Measurements from ENCODE around the gene CLCNKA. TPM values are rescaled to one million over a fixed set of nuclear protein-coding genes. Genes with fewer than 3 reads are reported as not detected.
"Not testable (repeated sequence)": the region's sequence is repeated elsewhere in the genome, so short reads cannot be mapped to it uniquely, and the experiment has no call there.

Gene CLCNKA
- total RNA-seq, 1 donor from 2014 or later, result 0.41 TPM

DNA sequence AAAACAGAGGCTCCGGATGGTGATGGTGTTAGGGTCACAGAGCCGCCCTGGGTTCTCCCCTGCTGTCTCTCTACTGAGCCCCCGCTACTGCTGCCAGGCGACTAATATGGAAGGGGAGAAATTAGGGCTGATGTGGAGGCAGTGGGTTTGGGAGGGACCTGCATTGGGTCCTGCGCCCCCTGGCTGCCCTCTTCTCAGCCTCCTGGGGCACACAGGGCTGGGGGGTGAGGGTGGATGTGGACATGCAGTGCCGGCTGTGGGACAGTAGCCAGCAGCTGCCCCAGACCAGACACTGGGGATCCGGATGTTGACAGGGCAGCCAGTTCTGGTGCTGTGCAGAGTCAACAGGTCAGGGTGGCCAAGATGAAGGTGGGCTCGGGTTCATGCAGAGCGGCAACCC, 20.3 kb downstream of the CLCNKA start:
- DNase-seq, result no peak

GRCh38 chr1:16042654-16043053, 20.8 kb downstream of the CLCNKA start:
- not testable (repeated sequence) for DNase-seq

- DNase-seq, result no peak
Observed at GRCh38 chr1:16043521-16043920, 21.7 kb downstream of the CLCNKA start, which contains the start of gene CLCNKB. TSS of gene CLCNKB (plus strand) at chr1:16043782. CDS start at chr1:16044493, 711 bp downstream.

DNA sequence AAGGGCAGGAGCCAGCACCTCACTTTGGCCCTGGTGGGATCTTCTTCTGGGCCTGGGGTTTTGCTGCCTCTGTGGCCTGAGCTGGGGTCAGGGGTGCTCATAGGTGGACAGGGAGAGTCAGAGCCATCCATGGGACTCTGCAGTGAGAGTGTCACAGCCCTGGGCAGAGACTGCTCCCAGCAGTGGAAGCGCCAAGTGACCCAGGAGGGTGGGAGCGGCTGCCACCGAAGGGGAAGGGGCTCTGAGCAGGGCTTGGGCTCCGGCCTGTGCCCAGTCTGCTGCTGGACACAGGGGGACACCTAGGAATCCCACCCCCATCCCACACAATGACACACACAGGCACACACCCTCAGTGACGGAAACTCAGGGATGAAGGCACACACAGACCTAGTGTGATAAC, 22.1 kb downstream of the CLCNKA start:
- no peak for DNase-seq

- DNase-seq, result no peak
Observed at GRCh38 chr1:16046842-16047241, 25.0 kb downstream of the CLCNKA start.

GRCh38 chr1:16047791-16048475, 26.1 kb downstream of the CLCNKA start:
- no peak for DNase-seq

DNA sequence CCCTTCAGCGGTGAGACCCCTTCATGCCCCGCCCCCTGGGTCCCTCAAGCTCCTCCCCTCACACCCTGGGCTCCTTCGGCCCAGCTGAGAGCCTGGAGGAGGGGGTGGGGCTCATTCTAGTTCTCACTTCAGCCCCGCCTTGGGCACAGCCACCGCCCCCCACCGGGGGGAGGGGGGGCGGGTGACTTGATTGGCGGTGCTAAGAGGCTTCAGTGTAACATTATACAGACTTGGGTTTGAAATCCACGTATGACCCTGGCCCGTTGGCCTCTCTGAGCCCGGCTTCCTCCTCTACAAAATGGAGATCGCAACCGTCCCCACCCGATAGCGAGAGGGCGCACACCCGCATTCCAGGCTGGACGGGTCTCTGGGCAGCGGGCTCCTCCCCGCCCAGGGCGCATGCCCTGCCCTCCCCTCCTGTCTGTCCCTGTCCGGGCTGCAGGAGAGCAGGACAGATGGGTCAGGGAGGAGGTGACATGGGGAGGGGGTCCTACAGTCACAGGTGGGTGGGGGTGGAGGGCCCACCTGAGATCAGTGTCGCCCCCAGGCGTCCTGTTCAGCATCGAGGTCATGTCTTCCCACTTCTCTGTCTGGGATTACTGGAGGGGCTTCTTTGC, 26.8 kb downstream of the CLCNKA start:
- peak; percentile 83 for DNase-seq

GRCh38 chr1:16050328-16050727, 28.5 kb downstream of the CLCNKA start:
- DNase-seq, result no peak

DNA sequence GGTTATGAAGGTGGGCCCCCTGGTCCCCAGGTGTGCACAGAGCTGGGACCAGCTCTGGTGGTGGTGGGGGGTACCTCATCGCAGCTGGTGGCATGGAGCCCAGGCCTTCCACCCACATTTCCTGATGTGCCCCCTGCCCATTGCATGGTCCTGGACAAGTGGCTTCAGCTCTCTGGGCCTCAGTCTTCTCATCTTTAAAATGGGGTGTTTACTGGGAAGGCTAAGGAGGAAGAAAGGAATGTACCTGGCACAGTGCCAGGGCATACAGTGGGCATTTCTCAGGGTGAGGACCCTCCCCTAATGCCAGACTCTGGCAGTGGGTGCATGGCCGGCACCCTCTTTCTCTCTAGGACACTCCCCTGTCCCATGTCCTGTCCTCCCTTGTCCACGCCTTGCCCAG, 29.2 kb downstream of the CLCNKA start:
- no peak for DNase-seq

DNA sequence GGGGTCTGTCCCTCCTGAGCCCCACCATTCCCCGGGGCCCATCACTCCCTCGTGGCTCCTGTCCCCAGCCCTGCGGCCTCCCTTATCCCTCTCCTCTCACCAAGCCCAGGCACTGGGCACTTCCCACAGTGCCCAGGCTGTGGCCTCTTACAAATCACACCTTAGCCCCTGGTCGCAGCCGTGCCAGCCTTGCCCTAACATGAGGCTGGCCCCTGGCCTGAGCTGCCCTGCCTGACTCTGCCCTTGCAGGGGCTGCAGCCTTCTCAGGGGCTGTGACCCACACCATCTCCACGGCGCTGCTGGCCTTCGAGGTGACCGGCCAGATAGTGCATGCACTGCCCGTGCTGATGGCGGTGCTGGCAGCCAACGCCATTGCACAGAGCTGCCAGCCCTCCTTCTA, 30.1 kb downstream of the CLCNKA start:
- DNase-seq, result not testable (repeated sequence)

- no peak for DNase-seq
Observed at GRCh38 chr1:16053781-16054502, 32.1 kb downstream of the CLCNKA start.

DNA sequence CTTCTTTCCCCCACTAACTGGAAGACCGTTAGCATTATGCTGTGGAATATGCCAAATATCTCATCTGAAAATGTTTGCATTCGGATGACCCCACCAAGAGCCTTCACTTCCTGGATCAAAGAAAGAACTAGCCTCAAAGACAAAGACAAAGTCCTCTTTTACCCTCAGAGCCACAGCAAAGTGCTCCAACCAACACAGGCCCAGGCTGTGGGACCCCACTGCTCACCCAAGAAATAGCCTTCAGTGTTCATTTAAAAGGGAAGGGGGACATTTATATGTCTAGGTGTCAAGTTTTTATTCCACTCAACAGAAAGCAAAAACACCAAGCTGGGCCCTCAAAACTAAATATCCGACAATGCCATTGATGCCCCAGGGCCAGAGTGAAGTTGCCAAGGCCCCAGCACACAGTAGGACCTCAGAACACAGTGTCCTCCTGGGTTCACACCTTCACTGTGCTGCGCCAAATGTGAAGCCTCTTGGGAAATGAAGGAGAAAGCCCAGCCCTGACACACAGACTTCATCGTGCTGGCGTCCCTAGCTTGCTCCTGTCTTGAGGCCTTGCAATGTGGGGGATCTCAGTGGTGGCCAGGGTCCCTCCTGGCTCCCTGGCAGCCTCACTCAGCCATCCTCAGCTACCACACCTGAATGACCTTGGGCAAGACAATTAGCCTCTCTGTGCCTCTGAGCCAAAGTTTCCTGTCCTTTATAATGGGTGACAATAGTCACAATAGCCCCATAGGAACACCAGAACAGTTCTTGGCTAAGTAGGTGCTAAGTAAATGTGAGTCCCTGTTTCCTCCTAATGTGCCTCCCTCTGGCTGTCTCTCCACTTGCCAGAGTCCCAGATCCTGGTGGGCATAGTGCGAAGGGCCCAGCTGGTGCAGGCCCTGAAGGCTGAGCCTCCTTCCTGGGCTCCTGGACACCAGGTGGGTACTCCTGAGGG, 33.0 kb downstream of the CLCNKA start:
- DNase-seq, result no peak

GRCh38 chr1:16055613-16056520, 34.0 kb downstream of the CLCNKA start:
- peak; percentile 89 for DNase-seq

- DNase-seq, result not testable (repeated sequence)
Observed at GRCh38 chr1:16056521-16056912, 34.7 kb downstream of the CLCNKA start.

DNA sequence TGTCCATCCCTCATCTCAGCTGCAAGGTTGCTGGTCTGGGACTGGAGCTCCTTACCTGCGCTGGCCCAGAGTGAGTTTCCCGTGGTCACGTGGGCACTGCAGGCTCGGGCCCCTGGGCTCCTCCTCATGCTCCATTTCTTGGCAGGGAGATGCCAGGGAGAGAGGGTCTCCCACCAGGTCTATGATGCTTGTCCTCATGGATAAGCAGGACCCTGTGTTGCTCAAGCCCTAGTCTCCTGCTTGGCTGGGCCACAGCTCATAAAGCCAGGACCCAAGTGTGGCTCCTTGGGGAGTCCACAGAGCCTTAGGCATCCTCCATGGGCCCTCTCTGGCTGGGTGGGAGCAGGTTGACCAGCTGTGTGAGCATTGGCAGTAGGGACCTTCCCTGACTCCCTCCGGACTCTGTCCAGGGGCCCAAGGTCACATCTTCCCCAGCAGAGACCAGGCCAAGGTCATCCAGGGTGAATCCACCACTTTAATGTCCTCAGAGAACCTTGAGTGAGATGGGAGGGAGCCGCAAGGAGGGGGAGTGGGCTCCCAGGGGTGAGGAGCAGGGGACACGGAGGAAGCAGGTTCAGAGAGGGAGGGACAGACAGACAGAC, 35.6 kb downstream of the CLCNKA start:
- not testable (repeated sequence) for DNase-seq

DNA sequence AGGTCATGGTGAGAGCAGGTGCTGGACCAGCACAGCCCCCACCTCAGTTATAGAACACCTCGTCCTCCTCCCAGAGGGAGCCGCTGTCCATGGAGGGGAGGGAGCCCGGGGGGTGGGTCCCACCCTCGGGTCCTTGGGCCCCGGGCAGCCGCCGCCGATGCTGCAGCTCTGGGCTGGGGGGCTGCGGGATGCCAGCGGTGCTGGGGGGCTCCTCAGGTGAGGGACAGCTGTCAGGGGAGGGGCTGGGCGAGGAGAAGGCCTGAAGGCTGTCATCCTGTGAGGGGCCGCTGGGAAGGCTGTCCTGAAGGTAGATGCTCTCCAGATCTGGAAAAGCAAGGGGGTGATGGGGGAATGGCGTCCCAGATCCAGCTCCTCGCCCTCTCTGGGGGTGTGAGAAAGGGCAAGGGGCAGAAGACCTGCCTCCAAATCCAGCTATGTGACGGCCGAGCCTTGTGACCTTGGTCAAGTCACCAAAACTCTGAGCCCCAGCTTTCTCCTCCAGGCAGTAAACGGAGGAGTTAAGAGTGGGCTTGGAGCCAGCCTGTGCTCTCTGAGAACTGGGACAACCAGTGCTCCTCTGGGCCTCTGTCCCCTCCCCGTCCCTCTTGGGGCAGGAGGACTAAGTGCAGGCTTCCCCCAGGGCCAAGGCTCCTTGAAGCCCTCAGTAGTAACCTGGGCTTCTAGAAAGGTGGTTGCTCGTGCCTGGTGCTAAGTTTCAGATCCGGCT, 36.7 kb downstream of the CLCNKA start:
- not testable (repeated sequence) for DNase-seq

DNA sequence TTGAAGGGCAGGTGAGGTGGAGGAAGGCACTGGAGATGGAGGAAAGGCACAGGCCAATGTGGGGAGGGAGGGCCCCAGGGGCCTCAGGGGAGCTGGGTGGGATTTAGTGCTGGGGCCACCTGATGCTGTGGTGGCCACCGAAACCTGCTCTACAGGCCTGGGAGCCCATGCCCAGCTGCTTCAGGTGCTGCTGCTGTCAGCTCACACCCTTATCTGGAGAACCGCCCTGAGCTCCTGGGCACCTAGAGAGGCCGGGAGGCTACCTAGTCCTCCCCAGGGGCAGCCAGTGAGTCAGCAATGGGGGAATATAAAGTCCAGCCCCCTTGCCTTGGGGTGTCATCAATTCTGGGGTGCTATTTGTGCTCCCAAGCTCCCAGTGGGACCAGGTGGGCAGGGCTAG, 39.4 kb downstream of the CLCNKA start:
- DNase-seq, result no peak

GRCh38 chr1:16061989-16062686, 40.3 kb downstream of the CLCNKA start:
- not testable (repeated sequence) for DNase-seq

- not testable (repeated sequence) for DNase-seq
Observed at GRCh38 chr1:16062687-16063075, 40.8 kb downstream of the CLCNKA start.
